Measurements from ENCODE around the gene UCN.

DNA sequence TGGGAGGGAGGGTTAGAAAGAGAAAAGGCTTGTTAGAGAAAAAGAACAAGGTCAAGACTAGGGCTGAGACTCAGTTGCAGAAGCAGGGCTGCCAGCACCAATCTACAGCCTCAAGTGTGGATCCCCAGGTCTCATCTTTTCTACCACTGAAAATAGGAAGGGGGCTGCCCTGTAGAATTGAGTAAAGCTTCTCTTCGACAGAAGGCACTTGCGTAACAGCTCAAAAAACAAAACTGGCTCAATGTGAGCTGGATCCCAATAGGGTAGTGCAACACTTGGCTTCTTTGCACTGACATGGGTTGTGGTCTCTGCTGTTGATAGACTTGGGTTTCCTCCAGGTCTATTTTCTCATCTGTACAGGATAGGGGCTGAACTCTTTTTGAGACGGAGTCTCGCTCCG is 16.5 kb upstream of the UCN start:
- TF ChIP-seq, protein P1, sequence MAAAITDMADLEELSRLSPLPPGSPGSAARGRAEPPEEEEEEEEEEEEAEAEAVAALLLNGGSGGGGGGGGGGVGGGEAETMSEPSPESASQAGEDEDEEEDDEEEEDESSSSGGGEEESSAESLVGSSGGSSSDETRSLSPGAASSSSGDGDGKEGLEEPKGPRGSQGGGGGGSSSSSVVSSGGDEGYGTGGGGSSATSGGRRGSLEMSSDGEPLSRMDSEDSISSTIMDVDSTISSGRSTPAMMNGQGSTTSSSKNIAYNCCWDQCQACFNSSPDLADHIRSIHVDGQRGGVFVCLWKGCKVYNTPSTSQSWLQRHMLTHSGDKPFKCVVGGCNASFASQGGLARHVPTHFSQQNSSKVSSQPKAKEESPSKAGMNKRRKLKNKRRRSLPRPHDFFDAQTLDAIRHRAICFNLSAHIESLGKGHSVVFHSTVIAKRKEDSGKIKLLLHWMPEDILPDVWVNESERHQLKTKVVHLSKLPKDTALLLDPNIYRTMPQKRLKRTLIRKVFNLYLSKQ (tag by site-specific recombination; IDR thresholded peaks at IDR 0.05; ENCODE audit: borderline replicate concordance) = no peak
- TF ChIP-seq YY1 (tag by site-specific recombination; IDR thresholded peaks at IDR 0.05) = no peak
- TF ChIP-seq, protein P2, sequence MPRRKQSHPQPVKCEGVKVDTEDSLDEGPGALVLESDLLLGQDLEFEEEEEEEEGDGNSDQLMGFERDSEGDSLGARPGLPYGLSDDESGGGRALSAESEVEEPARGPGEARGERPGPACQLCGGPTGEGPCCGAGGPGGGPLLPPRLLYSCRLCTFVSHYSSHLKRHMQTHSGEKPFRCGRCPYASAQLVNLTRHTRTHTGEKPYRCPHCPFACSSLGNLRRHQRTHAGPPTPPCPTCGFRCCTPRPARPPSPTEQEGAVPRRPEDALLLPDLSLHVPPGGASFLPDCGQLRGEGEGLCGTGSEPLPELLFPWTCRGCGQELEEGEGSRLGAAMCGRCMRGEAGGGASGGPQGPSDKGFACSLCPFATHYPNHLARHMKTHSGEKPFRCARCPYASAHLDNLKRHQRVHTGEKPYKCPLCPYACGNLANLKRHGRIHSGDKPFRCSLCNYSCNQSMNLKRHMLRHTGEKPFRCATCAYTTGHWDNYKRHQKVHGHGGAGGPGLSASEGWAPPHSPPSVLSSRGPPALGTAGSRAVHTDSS (tag by site-specific recombination; IDR thresholded peaks at IDR 0.05) = no peak
- TF ChIP-seq, protein P3, sequence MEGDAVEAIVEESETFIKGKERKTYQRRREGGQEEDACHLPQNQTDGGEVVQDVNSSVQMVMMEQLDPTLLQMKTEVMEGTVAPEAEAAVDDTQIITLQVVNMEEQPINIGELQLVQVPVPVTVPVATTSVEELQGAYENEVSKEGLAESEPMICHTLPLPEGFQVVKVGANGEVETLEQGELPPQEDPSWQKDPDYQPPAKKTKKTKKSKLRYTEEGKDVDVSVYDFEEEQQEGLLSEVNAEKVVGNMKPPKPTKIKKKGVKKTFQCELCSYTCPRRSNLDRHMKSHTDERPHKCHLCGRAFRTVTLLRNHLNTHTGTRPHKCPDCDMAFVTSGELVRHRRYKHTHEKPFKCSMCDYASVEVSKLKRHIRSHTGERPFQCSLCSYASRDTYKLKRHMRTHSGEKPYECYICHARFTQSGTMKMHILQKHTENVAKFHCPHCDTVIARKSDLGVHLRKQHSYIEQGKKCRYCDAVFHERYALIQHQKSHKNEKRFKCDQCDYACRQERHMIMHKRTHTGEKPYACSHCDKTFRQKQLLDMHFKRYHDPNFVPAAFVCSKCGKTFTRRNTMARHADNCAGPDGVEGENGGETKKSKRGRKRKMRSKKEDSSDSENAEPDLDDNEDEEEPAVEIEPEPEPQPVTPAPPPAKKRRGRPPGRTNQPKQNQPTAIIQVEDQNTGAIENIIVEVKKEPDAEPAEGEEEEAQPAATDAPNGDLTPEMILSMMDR (tag by site-specific recombination; IDR thresholded peaks at IDR 0.05) = no peak
- TF ChIP-seq, protein P4, sequence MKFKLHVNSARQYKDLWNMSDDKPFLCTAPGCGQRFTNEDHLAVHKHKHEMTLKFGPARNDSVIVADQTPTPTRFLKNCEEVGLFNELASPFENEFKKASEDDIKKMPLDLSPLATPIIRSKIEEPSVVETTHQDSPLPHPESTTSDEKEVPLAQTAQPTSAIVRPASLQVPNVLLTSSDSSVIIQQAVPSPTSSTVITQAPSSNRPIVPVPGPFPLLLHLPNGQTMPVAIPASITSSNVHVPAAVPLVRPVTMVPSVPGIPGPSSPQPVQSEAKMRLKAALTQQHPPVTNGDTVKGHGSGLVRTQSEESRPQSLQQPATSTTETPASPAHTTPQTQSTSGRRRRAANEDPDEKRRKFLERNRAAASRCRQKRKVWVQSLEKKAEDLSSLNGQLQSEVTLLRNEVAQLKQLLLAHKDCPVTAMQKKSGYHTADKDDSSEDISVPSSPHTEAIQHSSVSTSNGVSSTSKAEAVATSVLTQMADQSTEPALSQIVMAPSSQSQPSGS (tag by site-specific recombination; IDR thresholded peaks at IDR 0.05; ENCODE audit: low read depth) = no peak
- TF ChIP-seq GLI2 (tag by site-specific recombination; IDR thresholded peaks at IDR 0.05; ENCODE audit: borderline replicate concordance, low read depth) = no peak
- no peak for TF ChIP-seq ZNF292 (tag by site-specific recombination; IDR thresholded peaks at IDR 0.05; ENCODE audit: borderline replicate concordance, low read depth)

Measured in HEK293 (cell line).